Measurements from ENCODE around the gene ATP2A1.

Gene ATP2A1

DNA sequence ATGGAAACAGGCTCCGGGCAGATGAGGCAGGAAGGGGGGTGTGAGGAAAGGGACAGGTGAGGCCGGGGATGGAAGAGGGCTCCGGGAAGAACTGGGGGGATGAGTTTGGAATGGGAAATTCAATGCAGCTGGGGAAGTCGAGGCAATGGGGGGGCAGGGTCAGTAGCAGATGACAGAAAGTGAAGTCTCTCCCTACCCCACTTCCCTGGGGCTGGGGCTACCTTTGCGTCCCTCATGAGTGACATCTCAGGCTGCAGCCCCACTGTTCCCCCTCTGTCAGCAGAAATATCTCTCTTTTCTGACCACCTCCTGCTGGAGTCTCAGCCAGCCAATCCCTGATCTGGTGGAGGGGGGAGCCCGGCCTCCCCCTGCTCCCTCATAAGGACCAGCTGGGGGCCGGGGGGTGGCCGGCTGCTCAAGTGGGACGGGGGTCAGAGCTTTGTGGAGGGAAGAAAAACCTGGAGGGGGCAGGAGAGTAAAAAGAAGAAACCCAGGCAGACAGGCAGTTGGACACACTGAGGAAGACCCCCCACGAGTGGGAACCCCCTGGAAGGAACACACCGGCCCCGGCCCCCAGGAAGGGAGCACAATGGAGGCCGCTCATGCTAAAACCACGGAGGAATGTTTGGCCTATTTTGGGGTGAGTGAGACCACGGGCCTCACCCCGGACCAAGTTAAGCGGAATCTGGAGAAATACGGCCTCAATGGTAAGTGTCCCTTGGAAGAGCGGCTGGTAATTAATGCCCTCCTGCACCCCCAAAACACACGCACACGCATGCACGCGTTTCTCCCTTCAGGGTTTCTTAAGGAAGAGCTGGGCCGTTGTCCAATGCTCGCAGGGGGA, at the start of gene ATP2A1:
ATP2A1 (plus strand) TSS at position 406 of the 844 bp plus-strand sequence; CDS start at position 590, 184 bp downstream.
- DNase-seq, result no peak

DNA sequence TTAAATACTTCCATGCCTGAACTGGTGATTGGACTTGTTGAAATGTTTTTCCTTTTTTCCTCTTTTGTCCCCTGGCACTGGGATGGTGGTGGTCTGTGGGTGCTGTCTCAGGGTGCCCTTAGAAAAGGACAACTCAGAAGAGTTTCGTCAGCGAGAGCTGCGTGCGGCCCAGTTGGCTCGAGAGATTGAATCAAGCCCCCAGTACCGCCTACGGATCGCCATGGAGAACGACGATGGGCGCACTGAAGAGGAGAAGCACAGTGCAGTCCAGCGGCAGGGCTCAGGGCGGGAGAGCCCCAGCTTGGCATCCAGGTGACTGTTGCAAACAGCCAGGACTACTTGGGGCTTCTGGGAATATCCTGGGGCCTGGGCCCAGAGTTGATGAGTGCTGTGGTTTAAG, 48.5 kb upstream of the ATP2A1 start:
- no peak for DNase-seq

DNA sequence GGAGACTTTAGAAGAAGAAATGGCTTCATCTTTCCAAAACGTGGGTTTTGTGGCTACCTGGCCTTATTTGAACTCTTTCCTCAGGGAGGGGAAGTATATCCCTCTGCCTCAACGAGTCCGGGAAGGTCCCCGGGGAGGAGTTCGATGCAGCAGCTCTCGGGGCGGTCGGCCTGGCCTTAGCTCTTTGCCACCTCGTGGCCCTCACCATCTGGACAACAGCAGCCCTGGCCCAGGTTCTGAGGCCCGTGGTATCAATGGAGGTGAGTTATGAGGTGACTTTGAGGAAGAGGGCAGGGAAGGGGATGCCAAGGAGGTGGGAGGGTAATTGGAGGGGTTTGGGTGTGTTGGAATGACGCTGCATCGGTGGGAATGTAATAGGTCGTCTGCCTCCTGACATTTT, 47.8 kb upstream of the ATP2A1 start:
- DNase-seq, result no peak

DNA sequence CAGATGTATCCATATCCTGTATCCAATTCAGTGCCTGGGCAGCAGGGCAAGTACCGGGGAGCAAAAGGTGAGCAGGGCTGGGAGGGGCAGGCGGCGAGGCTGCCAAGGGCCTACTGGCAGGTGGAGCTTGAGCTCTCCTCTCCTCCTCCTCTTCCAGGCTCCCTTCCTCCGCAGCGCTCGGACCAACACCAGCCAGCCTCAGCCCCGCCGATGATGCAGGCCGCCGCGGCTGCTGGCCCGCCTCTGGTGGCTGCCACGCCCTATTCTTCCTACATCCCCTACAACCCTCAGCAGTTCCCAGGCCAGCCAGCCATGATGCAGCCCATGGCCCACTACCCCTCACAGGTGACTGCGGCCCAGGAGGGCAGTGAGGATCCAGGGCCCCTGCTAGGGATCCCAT, 43.9 kb upstream of the ATP2A1 start:
- no peak for DNase-seq

DNA sequence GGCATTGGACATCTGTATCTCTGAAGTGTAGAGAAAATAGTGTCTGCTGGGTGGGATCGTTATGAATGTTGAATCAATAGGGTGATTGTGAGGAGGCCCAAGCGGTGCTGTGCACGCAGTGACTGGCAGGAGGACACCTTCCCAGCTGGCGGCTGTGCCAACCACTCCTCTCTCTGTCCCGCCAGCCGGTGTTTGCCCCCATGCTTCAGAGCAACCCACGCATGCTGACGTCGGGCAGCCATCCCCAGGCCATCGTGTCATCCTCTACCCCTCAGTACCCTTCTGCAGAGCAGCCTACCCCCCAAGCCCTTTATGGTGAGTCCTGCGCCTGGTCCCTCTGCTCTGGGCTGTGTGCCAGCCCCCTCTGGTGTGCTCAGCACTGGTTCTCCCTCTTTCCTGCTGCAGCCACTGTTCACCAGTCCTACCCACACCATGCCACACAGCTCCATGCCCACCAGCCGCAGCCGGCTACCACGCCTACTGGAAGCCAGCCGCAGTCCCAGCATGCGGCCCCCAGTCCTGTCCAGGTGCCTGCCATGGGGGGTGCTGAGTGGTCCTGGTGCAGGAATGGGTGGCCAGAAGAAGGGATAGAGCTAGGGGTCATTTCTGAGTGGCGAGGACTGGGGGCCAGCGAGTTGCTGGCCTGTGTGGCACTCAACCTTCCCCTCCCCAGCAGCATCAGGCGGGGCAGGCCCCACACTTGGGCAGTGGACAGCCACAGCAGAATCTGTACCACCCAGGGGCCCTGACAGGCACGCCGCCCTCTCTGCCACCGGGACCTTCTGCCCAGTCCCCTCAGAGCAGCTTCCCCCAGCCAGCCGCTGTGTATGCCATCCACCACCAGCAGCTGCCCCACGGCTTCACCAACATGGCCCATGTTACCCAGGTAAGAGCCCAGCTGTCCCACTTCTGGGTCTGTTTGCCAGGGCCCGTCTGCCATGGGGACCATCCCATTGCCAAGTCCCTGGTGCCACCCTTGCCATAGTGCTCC, 43.1 kb upstream of the ATP2A1 start:
- no peak for DNase-seq

DNA sequence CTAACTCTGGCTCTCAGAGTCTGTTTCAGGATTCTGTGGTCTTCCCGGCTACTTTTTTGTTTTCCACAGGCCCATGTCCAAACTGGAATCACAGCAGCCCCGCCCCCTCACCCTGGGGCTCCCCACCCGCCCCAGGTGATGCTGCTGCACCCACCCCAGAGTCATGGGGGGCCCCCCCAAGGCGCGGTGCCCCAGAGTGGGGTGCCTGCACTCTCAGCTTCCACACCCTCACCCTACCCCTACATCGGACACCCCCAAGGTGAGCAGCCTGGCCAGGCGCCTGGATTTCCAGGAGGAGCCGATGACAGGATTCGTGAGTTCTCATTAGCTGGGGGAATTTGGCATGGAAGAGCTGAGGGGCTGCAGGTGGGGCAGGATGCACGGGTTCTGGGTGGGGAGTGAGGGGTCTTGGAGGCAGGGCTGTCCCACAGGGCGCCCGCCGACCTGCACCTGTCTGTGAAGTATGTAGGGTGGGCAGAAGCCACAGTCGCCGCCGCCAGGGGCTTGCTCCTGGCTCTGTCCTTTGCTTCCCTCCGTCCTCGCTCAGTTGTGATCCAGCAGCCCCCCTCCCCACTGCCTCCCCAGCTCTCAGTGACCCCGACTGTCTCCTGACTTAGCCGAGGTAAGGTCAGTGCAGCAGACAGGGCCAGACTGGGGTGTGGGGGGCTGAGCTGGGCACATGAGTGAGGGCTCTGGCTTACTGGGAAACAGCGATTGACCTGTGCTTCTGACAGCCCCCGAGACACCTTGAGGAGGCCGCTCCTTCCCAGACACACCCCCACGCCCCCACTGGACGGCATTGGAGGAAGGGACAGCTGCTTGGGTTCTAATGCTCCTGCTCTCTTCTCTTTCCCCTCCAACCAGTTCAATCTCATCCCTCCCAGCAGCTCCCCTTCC, 42.2 kb upstream of the ATP2A1 start:
- no peak for DNase-seq

DNA sequence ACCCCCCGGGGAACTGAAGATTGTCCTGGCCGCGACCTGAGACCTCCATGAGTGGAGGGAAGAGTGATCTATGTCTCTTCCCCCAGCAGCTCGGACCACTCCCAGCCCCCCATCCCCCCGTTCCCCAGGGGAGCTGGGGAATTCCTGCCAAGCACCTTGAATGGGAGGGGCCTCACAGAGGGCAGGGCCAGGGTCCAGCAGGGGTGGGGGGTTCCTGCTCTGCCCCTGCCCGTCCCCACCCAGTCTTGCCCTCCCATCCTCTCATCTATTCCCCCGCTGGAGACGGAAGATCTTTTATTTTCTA, 41.6 kb upstream of the ATP2A1 start:
- no peak for DNase-seq

DNA sequence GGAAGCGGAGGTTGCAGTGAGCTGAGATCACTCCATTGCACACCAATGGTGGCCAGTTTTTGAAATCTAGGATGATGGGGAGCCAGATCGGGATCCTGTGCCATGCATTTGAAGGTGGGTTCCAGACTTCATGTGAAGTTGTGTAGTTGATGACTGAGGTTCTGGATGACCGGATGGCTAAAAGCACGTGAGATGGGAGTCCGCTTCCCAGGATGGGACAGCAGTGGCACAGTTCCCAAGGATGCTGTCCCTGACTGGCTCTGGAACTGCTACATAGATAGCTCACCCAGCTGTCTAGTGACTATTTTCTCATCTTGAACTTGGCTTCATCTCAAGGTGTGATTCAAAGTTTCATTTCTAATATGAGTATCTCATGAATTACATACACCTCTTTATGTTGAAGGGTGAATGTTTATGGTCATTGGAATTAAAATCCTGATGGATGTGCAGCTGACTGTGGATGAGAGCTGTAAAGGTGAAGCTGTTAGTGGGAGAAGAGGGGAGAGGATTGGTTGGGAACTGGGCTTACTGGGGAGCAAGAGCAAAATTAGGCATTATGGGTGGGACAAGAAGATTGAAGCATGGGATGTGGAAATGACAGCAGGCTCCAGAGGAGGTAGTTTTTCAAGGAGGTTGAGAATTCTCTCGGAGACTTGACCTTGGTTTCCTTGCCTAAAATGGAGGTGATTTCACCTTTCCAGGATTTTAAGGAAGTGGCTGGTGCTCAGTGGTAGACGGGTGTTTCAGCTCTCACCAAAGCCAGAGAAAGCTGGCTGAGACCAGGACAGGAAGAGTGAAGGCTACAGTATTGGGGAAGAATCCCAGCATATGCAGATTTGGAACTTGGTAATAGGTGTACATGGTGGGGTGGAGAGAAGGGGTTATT, 40.4 kb upstream of the ATP2A1 start:
- DNase-seq, result no peak

DNA sequence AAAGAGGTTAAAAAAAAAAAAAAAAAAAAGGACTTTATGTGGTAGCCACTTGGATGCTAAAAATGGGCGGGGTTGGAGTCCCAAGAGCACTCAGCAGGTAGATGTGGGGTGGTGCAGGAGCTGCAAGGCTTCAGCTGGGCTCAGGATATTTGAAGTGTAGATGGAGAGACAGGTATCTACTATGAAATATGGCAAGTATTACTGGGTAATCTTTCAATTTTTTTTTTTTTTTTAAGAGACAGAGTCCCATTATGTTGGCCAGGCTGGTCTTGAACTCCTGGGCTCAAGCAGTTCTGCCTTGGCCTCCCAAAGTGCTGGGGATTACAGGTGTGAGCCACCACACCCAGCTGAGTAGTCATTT, 39.8 kb upstream of the ATP2A1 start:
- DNase-seq, result no peak

DNA sequence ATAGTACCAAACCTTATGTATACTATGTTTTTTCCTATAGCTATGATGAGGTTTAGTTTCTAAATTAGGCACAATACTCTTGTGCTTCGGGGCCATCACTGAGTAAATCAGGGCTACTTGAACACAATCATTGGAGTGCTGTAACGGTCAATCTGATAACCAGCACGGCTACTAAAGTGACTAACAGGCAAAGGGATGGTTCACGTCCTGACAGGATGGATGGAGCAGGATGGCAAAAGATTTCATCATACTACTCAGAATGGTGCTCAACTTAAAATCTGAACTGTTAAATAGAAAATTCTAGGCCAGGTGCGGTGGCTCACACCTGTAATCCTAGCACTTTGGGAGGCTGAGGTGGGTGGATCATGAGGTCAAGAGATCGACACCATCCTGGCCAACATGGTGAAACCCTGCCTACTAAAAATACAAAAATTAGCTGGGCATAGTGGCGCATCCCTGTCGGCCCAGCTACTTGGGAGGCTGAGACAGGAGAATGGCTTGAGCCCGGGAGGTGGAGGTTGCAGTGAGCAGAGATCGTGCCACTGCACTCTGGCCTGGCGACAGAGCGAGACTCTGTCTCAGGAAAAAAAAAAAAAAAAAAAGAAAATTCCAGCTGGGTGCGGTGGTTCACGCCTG, 39.2 kb upstream of the ATP2A1 start:
- no peak for DNase-seq

DNA sequence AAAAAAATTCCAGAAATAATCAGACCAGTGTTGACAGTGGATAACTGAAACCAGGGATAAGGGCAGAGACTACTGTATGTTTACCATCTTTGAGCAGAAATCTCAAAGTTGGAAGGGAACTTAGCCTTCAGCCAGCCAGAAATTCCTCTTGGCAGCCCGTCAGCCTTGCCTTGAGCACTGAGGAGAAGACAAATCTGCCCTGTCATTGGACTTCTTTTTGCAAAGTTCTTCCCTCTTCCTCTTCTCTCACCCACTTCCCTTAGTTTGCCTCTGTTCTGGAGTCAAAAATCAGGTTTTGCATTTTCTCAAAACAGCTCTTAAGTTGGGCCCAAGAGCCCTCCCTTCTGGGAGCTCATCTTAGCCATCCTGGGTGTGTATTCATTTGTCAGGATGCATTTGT, 38.4 kb upstream of the ATP2A1 start:
- DNase-seq, result no peak

DNA sequence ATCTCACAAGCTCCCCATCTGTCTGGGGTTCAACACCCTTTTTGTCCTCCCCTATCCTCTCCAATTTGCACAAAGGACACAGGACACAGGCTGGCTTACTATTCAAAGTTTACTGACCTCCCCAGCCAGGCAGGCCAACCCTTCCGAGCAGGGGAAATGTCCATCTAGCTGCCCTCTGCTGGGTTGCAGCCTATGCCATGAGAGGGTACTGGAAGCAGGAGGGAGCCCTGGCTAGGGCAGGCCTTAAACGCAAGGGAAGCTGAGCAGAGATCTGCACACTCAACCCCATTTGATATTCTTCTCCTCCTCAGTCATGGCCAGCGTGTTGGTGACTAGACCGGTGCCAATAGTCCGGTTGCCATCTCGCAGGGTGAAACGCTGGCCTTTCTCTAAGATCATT, 35.6 kb upstream of the ATP2A1 start:
- DNase-seq, result no peak

DNA sequence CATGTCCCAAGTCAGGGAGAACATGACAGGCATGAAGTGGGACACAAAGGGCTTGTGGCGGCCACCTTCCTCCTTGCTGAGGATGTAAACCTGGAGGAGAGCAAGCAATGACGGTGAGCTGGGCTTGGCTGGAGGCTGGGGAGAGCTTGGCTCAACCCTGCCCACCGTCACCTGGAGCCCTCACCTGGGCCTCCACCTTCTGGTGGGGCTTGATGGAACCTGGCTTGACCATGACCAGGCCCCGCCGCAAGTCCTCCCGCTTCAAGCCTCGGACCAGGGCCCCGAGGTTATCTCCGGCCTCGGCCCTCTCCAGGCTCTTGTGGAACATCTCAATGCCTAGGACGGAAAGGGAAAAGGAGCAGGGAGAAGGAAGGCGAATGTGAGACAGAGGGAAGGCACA, 34.5 kb upstream of the ATP2A1 start:
- no peak for DNase-seq

DNA sequence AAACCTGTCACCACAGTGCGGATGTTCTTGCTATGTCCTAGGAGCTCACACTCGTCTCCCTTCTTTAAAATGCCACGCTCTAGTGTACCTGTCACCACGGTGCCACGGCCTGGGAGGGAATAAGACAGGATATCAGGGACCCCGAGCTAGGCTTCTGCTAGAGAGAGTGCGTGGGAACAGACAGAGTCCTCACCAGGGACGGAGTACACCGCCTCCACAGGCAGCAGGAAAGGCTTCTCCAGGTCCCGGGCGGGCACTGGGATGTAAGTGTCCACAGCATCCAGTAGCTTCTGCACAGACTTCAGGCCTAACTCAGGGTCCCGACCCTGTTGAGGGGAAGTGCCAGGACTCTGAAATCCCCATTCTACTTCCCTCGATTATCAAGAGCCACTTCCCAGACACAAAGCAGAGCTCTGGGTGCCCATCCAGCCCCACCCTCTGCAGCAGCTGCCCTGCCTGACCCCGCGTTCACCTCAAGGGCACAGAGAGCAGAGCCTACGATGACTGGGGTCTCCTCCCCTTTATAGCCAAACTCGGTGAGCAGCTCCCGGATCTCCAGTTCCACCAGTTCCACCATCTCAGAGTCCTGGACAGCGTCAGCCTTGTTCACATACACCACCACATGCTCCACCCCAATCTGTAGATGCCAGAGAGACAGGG, 33.9 kb upstream of the ATP2A1 start:
- no peak for DNase-seq

DNA sequence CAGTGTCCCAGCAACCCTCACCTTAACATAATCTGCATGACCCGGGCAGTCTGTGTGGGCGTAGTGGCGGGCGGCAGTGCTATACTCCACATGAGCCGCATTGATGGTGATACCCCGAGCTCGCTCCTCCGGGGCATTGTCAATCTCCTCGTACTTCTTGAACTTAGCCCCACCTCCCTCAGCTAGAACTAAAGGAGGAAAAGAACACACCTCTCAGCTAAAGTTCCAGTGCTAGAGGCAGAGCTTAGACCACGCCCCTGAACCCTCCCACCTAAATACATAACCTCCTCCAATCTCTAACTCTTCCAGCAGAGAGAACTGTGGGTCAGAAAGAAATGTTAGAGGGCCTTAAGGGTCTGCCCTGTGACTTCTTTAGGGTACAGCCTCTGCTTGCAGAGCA, 33.0 kb upstream of the ATP2A1 start:
- DNase-seq, result no peak

DNA sequence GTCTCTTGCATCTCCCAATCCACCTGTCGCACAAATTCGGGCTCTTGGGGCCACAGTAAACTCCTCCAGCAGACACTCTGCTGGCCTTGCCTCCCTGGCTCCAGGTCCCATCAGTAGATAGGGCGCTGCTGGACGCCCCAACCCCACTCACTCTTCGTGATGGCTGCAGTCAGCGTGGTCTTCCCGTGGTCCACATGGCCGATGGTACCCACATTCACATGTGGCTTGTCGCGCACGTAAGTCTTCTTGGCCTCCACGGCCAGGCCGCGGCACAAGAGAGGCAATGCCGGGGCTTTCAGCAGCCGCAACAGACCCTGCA, 32.6 kb upstream of the ATP2A1 start:
- no peak for DNase-seq

DNA sequence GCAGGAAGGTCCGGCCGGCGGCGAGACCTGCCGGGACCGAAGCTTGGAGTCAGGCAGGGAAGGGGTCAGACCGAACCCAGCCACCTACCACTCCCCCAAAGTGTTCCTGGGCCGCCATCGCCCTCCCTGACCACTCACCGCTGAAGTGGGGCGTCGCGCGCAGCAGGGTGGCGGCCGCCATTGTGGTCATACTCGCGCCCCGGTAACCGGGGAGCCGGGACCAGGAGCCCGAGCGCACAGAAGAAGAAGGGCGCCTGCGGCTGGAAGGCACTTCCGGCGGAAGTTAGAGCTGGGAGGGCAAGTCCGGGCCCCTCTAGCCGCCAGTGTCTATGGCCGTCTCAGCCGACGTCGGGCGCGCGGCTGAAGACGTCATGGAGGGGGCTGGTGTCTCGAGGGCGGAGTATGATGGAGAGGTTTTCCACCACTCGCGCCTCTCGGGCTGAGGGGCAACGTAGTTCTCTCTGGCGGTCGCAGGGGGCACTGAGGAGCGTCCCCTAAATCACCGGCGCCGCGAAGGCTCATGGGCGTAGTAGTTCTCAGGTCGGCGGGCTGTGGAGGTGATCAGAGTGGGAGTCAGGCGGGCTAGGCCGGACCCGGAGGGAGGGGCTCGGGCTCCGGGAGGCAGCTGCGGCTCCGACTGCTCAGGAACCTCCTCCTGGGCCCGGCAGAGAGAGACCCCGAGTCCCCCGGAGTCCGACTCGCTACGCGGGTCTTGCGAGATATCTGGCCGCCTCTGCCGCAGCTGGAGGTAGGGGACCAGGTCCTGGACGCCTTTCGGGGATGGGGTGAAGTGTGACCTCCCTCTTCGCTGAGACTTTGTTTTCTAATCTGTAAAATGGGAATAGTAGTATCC, 32.0 kb upstream of the ATP2A1 start, which contains the start of gene TUFM:
TUFM (minus strand) TSS at position 269 of the 853 bp plus-strand sequence; CDS start at position 190, 79 bp downstream.
- peak; percentile 97 for DNase-seq

DNA sequence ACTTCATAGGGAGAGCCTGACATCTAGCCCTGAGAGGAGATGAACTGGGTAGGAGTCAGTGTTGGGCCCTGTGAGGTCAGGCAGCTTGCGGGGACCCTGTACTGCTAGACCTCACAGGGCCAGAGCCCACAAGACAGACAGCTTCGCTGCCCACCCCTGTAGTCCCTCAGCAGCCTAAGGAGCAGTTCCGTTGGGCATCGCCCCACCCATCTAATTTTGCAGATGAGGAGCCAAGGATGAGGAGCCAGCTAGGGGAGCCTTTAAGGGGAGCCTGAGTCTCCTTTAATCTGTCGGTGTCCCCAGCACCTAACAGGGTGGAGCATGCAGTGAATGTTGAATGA, 31.4 kb upstream of the ATP2A1 start:
- no peak for DNase-seq

DNA sequence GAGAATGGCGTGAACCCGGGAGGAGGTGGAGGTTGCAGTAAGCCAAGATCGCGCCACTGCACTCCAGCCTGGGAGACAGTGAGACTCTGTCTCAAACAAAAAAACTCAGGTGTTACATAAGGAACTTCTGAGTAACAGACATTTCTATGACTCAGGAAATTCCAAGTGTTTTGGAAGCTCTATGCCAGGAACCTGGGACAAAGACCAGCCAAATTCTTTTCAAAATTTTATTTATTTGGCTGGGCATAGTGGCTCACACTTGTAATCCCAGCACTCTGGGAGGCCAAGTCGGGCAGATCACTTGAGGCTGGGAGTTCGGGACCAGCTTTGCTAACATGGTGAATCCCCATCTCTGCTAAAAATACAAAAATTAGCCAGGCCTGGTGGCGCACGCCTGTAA, 19.9 kb upstream of the ATP2A1 start:
- no peak for DNase-seq

DNA sequence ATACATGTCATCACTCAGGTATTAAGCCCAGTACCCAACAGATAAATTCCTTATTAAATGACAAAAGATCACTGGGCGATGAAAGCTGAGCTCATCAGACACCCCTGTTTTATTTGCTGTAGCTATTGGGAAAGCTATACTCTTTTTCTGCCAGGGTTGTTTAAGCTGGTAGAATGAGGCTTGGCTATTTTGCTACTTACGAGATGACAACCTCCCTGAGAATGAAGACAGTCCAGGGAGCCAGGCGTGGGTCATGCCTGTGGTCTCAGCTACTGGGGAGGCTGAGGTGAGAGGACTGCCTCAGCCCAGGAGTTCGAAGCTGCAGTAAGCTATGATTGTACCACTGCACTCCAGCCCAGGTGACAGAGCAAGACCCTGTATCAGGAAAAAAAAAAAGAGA, 19.0 kb upstream of the ATP2A1 start:
- DNase-seq, result no peak

All from DMS153 (cell line).